Keratinocyte (primary cell): ENCODE measurements around the gene EPHA6. TPM values are rescaled to one million over a fixed set of nuclear protein-coding genes. Genes with fewer than 3 reads are reported as not detected.

Source experiments
- DNase-seq: peaks from one replicate; pipeline ENCODE4 v3.0.0-alpha.2; 2011; ENCODE audit warnings: low read depth, missing footprints, low spot score
- FAIRE-seq: peaks from 2 replicates; lab custom pipeline; 2011; peaks lifted over from hg19 to GRCh38; lab: Jason Lieb, UNC
- H2AFZ ChIP-seq: 2 replicates; pipeline ENCODE4 v1.6.0; 2012; ENCODE audit warnings: low read length, control low read depth, inconsistent platforms; ENCODE audit not compliant: control insufficient read depth
- H3K27ac ChIP-seq: 2 replicates; pipeline ENCODE4 v1.5.1; 2011; ENCODE audit warnings: low read length; ENCODE audit not compliant: control insufficient read depth, insufficient read depth
- H3K27me3 ChIP-seq: 3 replicates; pipeline ENCODE4 v1.6.0; 2011; ENCODE audit warnings: low read length; ENCODE audit not compliant: control insufficient read depth, insufficient read depth; ENCODE audit errors: extremely low read depth
- H3K36me3 ChIP-seq, 2 experiments: 2 replicates in 1 of 2; 3 replicates in 1 of 2; pipeline ENCODE4 v1.5.1; 2011; ENCODE audit warnings: low read length in 2 of 2, mild to moderate bottlenecking in 1 of 2; ENCODE audit not compliant: control insufficient read depth in 2 of 2, insufficient read depth in 2 of 2; ENCODE audit errors: extremely low read depth in 1 of 2
- H3K4me1 ChIP-seq: 3 replicates; pipeline ENCODE4 v1.5.1; 2011; ENCODE audit warnings: low read length; ENCODE audit not compliant: control insufficient read depth, insufficient read depth; ENCODE audit errors: extremely low read depth
- H3K4me2 ChIP-seq: 3 replicates; pipeline ENCODE4 v1.6.0; 2011; ENCODE audit warnings: low read depth, low read length; ENCODE audit not compliant: control insufficient read depth, insufficient read depth; ENCODE audit errors: extremely low read depth
- H3K4me3 ChIP-seq, 3 experiments: fragments of 200-600 bp in 1 of 3; sonication (generic) in 1 of 3; 2 replicates in 2 of 3; 3 replicates in 1 of 3; pipeline ENCODE4 v1.5.1; 2011 to 2016; ENCODE audit warnings: low read length in 3 of 3, mild to moderate bottlenecking in 3 of 3, control low read depth in 2 of 3, inconsistent platforms in 1 of 3, low read depth in 1 of 3, mixed read lengths in 1 of 3, mixed run types in 1 of 3, moderate library complexity in 1 of 3; ENCODE audit not compliant: control insufficient read depth in 2 of 3, insufficient read depth in 2 of 3; ENCODE audit errors: extremely low read depth in 1 of 3
- H3K79me2 ChIP-seq: 2 replicates; pipeline ENCODE4 v1.6.0; 2012; ENCODE audit warnings: low read length; ENCODE audit not compliant: control insufficient read depth, insufficient read depth
- H3K9ac ChIP-seq: 3 replicates; pipeline ENCODE4 v1.6.0; 2011; ENCODE audit warnings: low read length; ENCODE audit not compliant: control insufficient read depth, insufficient read depth; ENCODE audit errors: extremely low read depth
- H3K9me1 ChIP-seq: 3 replicates; pipeline ENCODE4 v1.6.0; 2011; ENCODE audit warnings: low read length; ENCODE audit not compliant: control insufficient read depth, insufficient read depth; ENCODE audit errors: extremely low read depth
- H3K9me3 ChIP-seq: 2 replicates; pipeline ENCODE4 v1.5.1; 2012; ENCODE audit warnings: low read depth, low read length; ENCODE audit not compliant: control insufficient read depth
- H4K20me1 ChIP-seq: 3 replicates; pipeline ENCODE4 v1.6.0; 2011; ENCODE audit warnings: low read length; ENCODE audit not compliant: control insufficient read depth, insufficient read depth; ENCODE audit errors: extremely low read depth
- CTCF ChIP-seq, 3 experiments: IDR thresholded peaks in 1 of 3; conservative IDR thresholded peaks in 1 of 3; optimal IDR thresholded peaks in 1 of 3; 2 replicates in 2 of 3; 3 replicates in 1 of 3; pipeline versions ENCODE3 to v1.5.1; 2011; ENCODE audit warnings: low read length in 3 of 3, mild to moderate bottlenecking in 3 of 3, moderate library complexity in 2 of 3, control low read depth in 1 of 3, inconsistent platforms in 1 of 3; ENCODE audit not compliant: insufficient read depth in 2 of 3; ENCODE audit errors: extremely low read depth in 1 of 3
- EZH2 ChIP-seq: IDR thresholded peaks from one replicate; pipeline ENCODE4 v1.6.1; 2012; ENCODE audit warnings: inconsistent platforms, mild to moderate bottlenecking, low read length, moderate library complexity
- dilution Hi-C: fragments of 300-500 bp; cut with MboI; formaldehyde crosslinking; loops from one replicate; pipeline ENCODE4 v1.7.0; 2020; ENCODE audit warnings: low sequenced_read_pairs; ENCODE audit not compliant: extremely low pct_ligation_motif_present
- polyA plus RNA-seq, 5 experiments: library from polyadenylated mRNA; depleted of rRNA in 3 of 5; stranded (reverse) in 3 of 5; stranded (forward) in 1 of 5; unstranded in 1 of 5; fragments of >200 nt; gene quantifications; 1 replicate in 1 of 5; 2 replicates in 3 of 5; 3 replicates in 1 of 5; pipeline versions ENCODE4 v1.2.1 to v1.2.3, GENCODE V29; 2011 to 2012; ENCODE audit warnings: missing spikeins in 2 of 5, low read depth in 1 of 5, low replicate concordance in 1 of 5

The EPHA6 gene
- polyA plus RNA-seq, 1 donor (not counting 4 experiments of a cell fraction or from before 2014, with no cell fraction given) = not detected

- no peak for FAIRE-seq
- H3K27me3 ChIP-seq = no peaks in the 10 kb centered on the region
- dilution Hi-C loops = no loop called here
These were observed 291.7 kb downstream of the EPHA6 start for GRCh38 chr3:97105989-97106651.

GRCh38 chr3:97106652-97106989 lies 292.2 kb downstream of the EPHA6 start:
- H3K4me3 ChIP-seq = no peak overlapping the region
- no peak overlapping the region for H2AFZ ChIP-seq
- no peak overlapping the region for H3K9ac ChIP-seq
- no peaks in the 10 kb centered on the region for H3K9me1 ChIP-seq
- H3K4me1 ChIP-seq = no peaks in the 10 kb centered on the region
- no peak for TF ChIP-seq EZH2
- TF ChIP-seq CTCF (optimal IDR thresholded peaks at IDR 0.05 in 1 of 3, IDR thresholded peaks at IDR 0.05 in 1 of 3, conservative IDR thresholded peaks at IDR 0.05 in 1 of 3; ENCODE audit: extremely low read depth in 1 of 3, insufficient read depth in 2 of 3, low read length in 3 of 3) = no peak
- no peaks in the 10 kb centered on the region for H3K9me3 ChIP-seq
- H3K79me2 ChIP-seq = no peaks in the 10 kb centered on the region
- no peaks in the 10 kb centered on the region for H3K27me3 ChIP-seq
- no peaks in the 10 kb centered on the region for H3K36me3 ChIP-seq
- no peak overlapping the region for H3K27ac ChIP-seq
- dilution Hi-C loops = no loop called here
- no peaks in the 10 kb centered on the region for H4K20me1 ChIP-seq
- no peak for FAIRE-seq
- no peak for DNase-seq
- H3K4me2 ChIP-seq = no peak overlapping the region

More at GRCh38 chr3:97105989-97106651, 291.7 kb downstream of the EPHA6 start:
- Histone ChIP-seq H3K27ac (no peak overlapping the region), H3K79me2 (no peaks in the 10 kb centered on the region), H3K36me3 (no peaks in the 10 kb centered on the region), H3K4me3 (no peak overlapping the region), H3K4me2 (no peak overlapping the region), H3K9me1 (no peaks in the 10 kb centered on the region), H4K20me1 (no peaks in the 10 kb centered on the region), H3K9me3 (no peaks in the 10 kb centered on the region), H3K9ac (no peak overlapping the region), H3K4me1 (no peaks in the 10 kb centered on the region), H2AFZ (no peak overlapping the region)
- no peak for TF ChIP-seq CTCF (optimal IDR thresholded peaks at IDR 0.05 in 1 of 3, IDR thresholded peaks at IDR 0.05 in 1 of 3, conservative IDR thresholded peaks at IDR 0.05 in 1 of 3; ENCODE audit: extremely low read depth in 1 of 3, insufficient read depth in 2 of 3, low read length in 3 of 3)
- no peak for DNase-seq
